HG03135 (cell line): ENCODE measurements around the gene TPRG1L.
A peak's percentile ranks its signal among the peaks of the same experiment; 100 is the strongest.

Experiments
- ATAC-seq: cut with Tn5 transposase; IDR thresholded peaks from one replicate; pipeline ENCODE4 v1.9.1; 2021; ENCODE audit warnings: mild to moderate bottlenecking, moderate library complexity; ENCODE audit not compliant: unreplicated experiment

The TPRG1L gene

DNA sequence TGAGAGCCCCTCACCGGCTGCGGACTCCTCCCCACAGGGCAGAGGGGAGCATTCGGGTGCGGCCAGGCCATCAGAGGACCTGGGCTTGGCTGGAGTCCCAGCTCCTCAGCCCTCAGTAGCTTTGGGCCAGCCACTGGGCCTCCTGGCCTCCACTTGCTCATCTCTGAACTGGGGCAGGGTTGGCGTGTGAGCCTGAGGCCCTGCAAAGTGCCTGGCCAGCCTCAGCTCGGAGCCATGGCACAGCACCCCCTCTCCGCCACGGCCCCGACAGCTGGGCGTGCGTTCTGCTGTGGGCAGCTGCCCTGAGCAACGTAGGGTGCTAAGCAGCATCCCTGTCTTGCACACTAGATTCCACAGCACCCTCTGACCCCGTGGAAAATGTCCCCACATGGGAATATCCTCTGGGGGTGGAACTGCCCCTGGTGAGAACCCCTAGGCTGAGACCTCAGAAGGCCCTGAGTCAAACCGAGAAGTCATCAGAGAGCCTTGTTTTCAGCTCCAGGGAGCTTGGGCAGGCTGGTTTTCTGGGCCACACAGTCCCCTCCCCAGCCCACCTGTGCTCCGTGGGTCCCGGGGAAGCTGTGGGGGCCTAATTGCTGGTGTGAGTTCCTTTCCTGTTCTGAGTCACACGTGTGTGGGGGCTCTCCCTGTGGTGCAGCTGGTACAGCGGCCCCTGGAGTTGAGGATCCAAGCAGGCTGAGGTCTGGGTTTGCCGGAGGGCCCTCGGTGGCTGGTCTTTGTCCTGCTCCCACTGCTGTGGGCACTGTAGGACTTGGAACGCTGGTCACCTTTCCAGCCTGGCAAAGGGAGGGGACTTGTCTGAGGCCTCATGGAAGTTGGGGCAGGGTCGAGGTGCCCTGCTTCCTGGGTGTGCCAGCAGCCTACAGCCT, 52.0 kb downstream of the TPRG1L start:
- ATAC-seq: peak; percentile 59

DNA sequence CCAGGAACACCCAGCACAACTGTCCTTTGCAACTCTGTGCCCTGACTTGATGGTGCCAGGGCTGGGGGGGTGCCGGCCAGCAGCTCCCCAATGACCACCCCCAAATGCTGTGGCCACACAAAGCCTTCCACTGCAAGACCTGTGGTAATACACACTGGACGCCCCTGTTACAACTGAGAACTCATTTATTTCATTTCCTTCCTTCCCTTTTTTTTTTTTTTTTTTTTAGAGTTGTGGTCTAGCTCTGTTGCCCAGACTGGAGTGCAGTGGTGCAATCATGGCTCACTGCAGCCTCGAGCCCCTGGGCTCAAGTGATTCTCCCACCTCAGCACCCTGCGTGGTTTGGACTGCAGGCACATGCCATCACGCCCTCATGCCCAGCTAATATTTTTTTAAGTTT, 52.7 kb downstream of the TPRG1L start:
- peak; percentile 4 for ATAC-seq

DNA sequence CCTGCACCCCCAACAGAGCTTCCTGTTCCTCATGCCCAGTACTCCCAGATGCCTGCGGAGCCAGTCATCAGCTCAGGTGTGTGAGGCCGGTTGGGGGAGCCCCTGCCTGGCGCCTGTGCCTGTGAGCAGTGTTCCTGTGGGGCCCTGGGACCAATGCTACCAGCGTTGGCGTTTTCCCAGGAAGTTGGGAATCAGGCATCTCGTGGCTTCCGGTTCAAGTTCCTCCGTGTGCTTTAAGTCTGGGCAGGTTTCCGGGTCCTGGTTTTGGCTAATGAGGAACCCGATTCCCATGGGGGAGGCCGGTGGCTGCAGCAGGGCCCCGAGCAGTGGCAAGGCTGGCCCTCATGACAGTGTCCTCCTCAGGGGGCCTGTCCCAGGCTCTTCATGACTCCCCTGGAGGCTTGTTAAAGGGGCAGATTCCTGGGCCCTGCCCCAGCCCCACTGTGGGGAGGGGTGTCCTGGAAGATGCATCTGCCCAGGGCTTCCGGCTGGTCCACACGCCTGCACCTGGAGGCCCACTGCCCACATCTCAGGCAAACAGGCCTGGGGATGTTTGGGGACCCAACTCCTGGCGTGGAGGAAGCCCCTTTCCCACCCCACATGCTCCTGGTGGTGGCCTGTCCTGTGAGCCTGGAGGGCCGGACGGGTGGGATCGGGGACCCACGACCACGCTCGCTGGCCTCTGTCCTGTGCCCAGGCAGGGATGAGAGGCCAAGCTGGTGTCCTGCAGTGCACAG, 53.7 kb downstream of the TPRG1L start:
- ATAC-seq: no peak

- no peak for ATAC-seq
Observed at GRCh38 chr1:3679098-3679555, 54.3 kb downstream of the TPRG1L start.
